Measurements from ENCODE around the gene TMEM259. TPM values are rescaled to one million over a fixed set of nuclear protein-coding genes. Genes with fewer than 3 reads are reported as not detected.

The TMEM259 gene
- total and polyA plus RNA-seq, 9 of the 15 experiments (the other 6 are each of a cell fraction or from before 2014, with no cell fraction given) = 0.52 to 231 (median 63.6) TPM

GRCh38 chr19:980133-980998 is 40.6 kb downstream of the TMEM259 start (continued):
- TF ChIP-seq ZNF589 (CRISPR knock-in tag; IDR thresholded peaks at IDR 0.05; ENCODE audit: low read depth) (peak; percentile 80), SMARCA5 (IDR thresholded peaks at IDR 0.05) (no peak), MYBL2 (IDR thresholded peaks at IDR 0.05; ENCODE audit: low read depth) (no peak), MYBL2 (CRISPR knock-in tag; IDR thresholded peaks at IDR 0.05; ENCODE audit: borderline replicate concordance) (no peak), GTF2A2 (tag; IDR thresholded peaks at IDR 0.05) (no peak), JUN (IDR thresholded peaks at IDR 0.05; ENCODE audit: borderline replicate concordance, low read depth, low read length) (peak; percentile 45; the same call in 1 of the 2 replicates), JUN (CRISPR knock-in tag; IDR thresholded peaks at IDR 0.05; ENCODE audit: borderline replicate concordance) (peak; percentile 90; the same call in 1 of the 2 replicates), RNF2 (IDR thresholded peaks at IDR 0.05) (peak; percentile 94), NKRF (IDR thresholded peaks at IDR 0.05; ENCODE audit: borderline replicate concordance) (peak; percentile 50; the same call in 1 of the 2 replicates), NR2C1 (IDR thresholded peaks at IDR 0.05) (peak; percentile 98), NR2C1 (tag; IDR thresholded peaks at IDR 0.05) (peak; percentile 99), MTF1 (CRISPR knock-in tag; IDR thresholded peaks at IDR 0.05; ENCODE audit: borderline replicate concordance) (no peak), PHF8 (IDR thresholded peaks at IDR 0.05; ENCODE audit: borderline replicate concordance, low read length) (peak; percentile 45; the same call in 1 of the 2 replicates), NUFIP1 (IDR thresholded peaks at IDR 0.05; ENCODE audit: partially characterized antibody) (no peak), TSC22D4 (tag; IDR thresholded peaks at IDR 0.05) (no peak), OTX1 (CRISPR knock-in tag; IDR thresholded peaks at IDR 0.05) (no peak), DEAF1 (CRISPR knock-in tag; IDR thresholded peaks at IDR 0.05) (no peak), ARID3A (IDR thresholded peaks at IDR 0.05; ENCODE audit: borderline replicate concordance, low read depth, low read length) (no peak), ZNF165 (CRISPR knock-in tag; IDR thresholded peaks at IDR 0.05; ENCODE audit: borderline replicate concordance) (no peak), ZNF707 (CRISPR knock-in tag; conservative IDR thresholded peaks at IDR 0.05) (no peak), NCOA1 (IDR thresholded peaks at IDR 0.05; ENCODE audit: low read depth) (peak; percentile 63; the same call in 1 of the 2 replicates), ZBTB8A (IDR thresholded peaks at IDR 0.05; ENCODE audit: partially characterized antibody) (no peak), CREB1 (IDR thresholded peaks at IDR 0.05) (peak; percentile 26; the same call in 1 of the 2 replicates), CREB1 (CRISPR knock-in tag; IDR thresholded peaks at IDR 0.05) (peak; percentile 63), KLF16 (IDR thresholded peaks at IDR 0.05) (no peak), ZNF695 (CRISPR knock-in tag; IDR thresholded peaks at IDR 0.05) (no peak)
